Adrenal gland (tissue), 5 donors: ENCODE data around the gene BTNL3.

Source experiments
- CTCF ChIP-seq, 6 experiments: fragments of 450-650 bp in 4 of 6; fragments of 200-600 bp in 2 of 6; sonication (generic) in 1 of 6; IDR thresholded peaks; 1 replicate in 5 of 6; 2 replicates in 1 of 6; pipeline versions ENCODE4 v1.5.1 to v1.8.0; 2016 to 2021; ENCODE audit warnings: antibody characterized with exemption in 6 of 6, mild to moderate bottlenecking in 2 of 6, moderate library complexity in 1 of 6
- POLR2A ChIP-seq, 2 donors: fragments of 450-650 bp; IDR thresholded peaks; one replicate each; pipeline ENCODE4 v1.6.1; 2017; ENCODE audit warnings: antibody characterized with exemption in 2 of 2, mild to moderate bottlenecking in 2 of 2, moderate library complexity in 1 of 2
- donor health status: DM: no; HTN: no; CAD: no.

GRCh38 chr5:180990086-180990881 lies 1.6 kb downstream of the BTNL3 start:
- TF ChIP-seq CTCF (IDR thresholded peaks at IDR 0.05) (no peak), POLR2A (IDR thresholded peaks at IDR 0.05) (no peak)
